ENCODE results near the gene LEF1.

GRCh38 chr4:108018884-108019187, 149.9 kb downstream of the LEF1 start:
- TF ChIP-seq POLR2A (IDR thresholded peaks at IDR 0.05; ENCODE audit: low read length): no peak
- TF ChIP-seq GATA1 (IDR thresholded peaks at IDR 0.05; ENCODE audit: low read depth, low read length): no peak
